ENCODE data around the gene LYAR. TPM values are rescaled to one million over a fixed set of nuclear protein-coding genes. Genes with fewer than 3 reads are reported as not detected.

The LYAR gene
- total RNA-seq, 1 experiment from 2014 or later, result 15.7 TPM

DNA sequence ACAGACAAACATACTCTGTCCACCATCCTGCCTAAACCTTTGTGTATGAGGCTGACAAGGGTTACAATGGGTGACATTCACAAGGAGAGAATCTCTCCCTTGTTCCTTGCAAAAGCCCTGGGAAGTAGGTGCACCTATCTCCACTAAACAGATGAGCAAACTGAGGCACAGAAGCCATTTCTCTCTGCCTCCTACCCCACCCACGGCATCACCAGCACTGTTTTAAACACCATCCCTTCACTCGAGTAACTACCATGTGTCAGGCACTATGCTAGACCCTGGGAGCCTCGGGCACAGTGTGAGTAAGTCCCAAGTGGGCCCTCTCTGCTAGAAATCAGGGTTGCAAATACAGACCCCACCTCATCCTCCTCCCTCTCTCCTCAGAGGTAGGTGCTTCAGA, 899 bp downstream of the LYAR start:
- Histone ChIP-seq H3K27ac (no peak overlapping the region), H3K36me3 (ENCODE audit: low read depth) (no peaks in the 10 kb centered on the region), H3K4me2 (peak overlapping the region; percentile 90), H3K9me3 (ENCODE audit: insufficient read depth, low read depth) (no peaks in the 10 kb centered on the region), H3K79me2 (ENCODE audit: low read depth) (peaks cover 65% of the 10 kb centered on the region), H4K20me1 (ENCODE audit: insufficient read depth) (no peaks in the 10 kb centered on the region), H3F3A (ENCODE audit: insufficient read depth, low read depth) (no peaks in the 10 kb centered on the region), H3K4me1 (replicated peaks; ENCODE audit: insufficient read depth) (peaks cover 12% of the 10 kb centered on the region), H2AFZ (peak overlapping the region; percentile 72; the same call in 1 of the 2 replicates), H3K27me3 (ENCODE audit: insufficient read depth, low read depth) (no peaks in the 10 kb centered on the region), H3K4me3 (peak overlapping the region; percentile 73), H3K9me2 (ENCODE audit: insufficient read depth) (no peaks in the 10 kb centered on the region)
- no TSS peak for BruUV-seq (replicated peaks)
- TF ChIP-seq EZH2 (IDR thresholded peaks at IDR 0.05; ENCODE audit: low read depth), result no peak
- TF ChIP-seq, protein P1, sequence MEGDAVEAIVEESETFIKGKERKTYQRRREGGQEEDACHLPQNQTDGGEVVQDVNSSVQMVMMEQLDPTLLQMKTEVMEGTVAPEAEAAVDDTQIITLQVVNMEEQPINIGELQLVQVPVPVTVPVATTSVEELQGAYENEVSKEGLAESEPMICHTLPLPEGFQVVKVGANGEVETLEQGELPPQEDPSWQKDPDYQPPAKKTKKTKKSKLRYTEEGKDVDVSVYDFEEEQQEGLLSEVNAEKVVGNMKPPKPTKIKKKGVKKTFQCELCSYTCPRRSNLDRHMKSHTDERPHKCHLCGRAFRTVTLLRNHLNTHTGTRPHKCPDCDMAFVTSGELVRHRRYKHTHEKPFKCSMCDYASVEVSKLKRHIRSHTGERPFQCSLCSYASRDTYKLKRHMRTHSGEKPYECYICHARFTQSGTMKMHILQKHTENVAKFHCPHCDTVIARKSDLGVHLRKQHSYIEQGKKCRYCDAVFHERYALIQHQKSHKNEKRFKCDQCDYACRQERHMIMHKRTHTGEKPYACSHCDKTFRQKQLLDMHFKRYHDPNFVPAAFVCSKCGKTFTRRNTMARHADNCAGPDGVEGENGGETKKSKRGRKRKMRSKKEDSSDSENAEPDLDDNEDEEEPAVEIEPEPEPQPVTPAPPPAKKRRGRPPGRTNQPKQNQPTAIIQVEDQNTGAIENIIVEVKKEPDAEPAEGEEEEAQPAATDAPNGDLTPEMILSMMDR (conservative IDR thresholded peaks at IDR 0.05), result no peak
- no peak for DNase-seq
- ChIA-PET CTCF (no interaction called here), POLR2A (ENCODE audit: unreplicated experiment) (no interaction called here)
- intact Hi-C loops (cut with micrococcal nuclease; ENCODE audit: unreplicated experiment), result no loop called here

- no peak overlapping the region for H3K4me3 ChIP-seq
- ChIA-PET POLR2A (ENCODE audit: unreplicated experiment) (no interaction called here), CTCF (no interaction called here)
- no peak overlapping the region for H3K27ac ChIP-seq
- TF ChIP-seq EZH2 (IDR thresholded peaks at IDR 0.05; ENCODE audit: low read depth), result no peak
- TF ChIP-seq, protein P1 (conservative IDR thresholded peaks at IDR 0.05), result no peak
- no TSS peak for BruUV-seq (replicated peaks)
- no peak overlapping the region; the same call in 1 of the 2 replicates for H3K4me2 ChIP-seq
- H3K27me3 ChIP-seq (ENCODE audit: insufficient read depth, low read depth), result no peaks in the 10 kb centered on the region
- no peak for DNase-seq
- H3K79me2 ChIP-seq (ENCODE audit: low read depth), result peaks cover 56% of the 10 kb centered on the region
- H3K9me2 ChIP-seq (ENCODE audit: insufficient read depth), result no peaks in the 10 kb centered on the region
- no peak overlapping the region for H2AFZ ChIP-seq
- no peaks in the 10 kb centered on the region for H4K20me1 ChIP-seq (ENCODE audit: insufficient read depth)
- H3K36me3 ChIP-seq (ENCODE audit: low read depth), result no peaks in the 10 kb centered on the region
- intact Hi-C loops (cut with micrococcal nuclease; ENCODE audit: unreplicated experiment), result no loop called here
- peaks cover 12% of the 10 kb centered on the region for H3K4me1 ChIP-seq (replicated peaks; ENCODE audit: insufficient read depth)
- H3K9me3 ChIP-seq (ENCODE audit: insufficient read depth, low read depth), result no peaks in the 10 kb centered on the region
- H3F3A ChIP-seq (ENCODE audit: insufficient read depth, low read depth), result no peaks in the 10 kb centered on the region
Observed at GRCh38 chr4:4288098-4288497, 1.9 kb downstream of the LYAR start.

DNA sequence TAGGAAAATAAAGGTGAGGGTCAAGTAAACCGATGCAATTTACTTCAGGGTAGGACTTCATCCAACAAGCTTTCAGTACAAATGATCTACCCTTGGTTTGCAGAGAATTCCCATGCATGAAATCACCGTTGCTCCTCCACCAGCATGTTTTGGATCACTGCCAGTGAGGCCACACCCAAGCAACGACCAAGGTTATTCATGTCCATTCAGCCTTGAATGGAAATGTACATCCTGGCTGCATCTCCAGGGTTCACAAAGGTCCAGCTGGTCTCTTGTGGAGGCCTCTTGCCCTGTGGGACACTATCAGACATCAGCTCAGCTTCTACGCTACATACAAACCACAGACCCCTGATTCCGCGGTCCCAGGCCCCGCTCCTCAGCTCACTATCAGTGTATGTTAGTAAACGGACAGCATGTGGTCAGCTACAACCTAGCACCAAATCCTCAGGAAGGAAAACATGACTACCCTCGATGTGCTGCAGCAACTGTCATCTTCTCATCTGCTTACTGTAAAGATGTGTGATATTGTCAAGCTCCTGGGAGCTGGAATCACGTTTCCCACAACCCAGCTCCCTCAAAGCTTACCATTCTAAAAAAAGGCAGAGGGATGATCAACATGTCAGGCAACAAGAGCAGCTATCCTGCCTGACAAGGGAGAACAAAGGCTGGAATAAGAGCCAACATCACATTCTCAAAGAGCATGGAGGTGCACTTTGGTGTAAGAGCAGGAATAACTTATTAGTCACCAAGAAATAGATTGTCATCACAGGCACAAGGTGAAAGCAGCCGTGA, 4.9 kb downstream of the LYAR start:
- H3K9me3 ChIP-seq (ENCODE audit: insufficient read depth, low read depth), result no peaks in the 10 kb centered on the region
- no peaks in the 10 kb centered on the region for H3K36me3 ChIP-seq (ENCODE audit: low read depth)
- intact Hi-C loops (cut with micrococcal nuclease; ENCODE audit: unreplicated experiment), result no loop called here
- H3K27me3 ChIP-seq (ENCODE audit: insufficient read depth, low read depth), result no peaks in the 10 kb centered on the region
- H3K4me3 ChIP-seq, result no peak overlapping the region
- H3K4me1 ChIP-seq (replicated peaks; ENCODE audit: insufficient read depth), result peaks cover 5% of the 10 kb centered on the region
- no peak overlapping the region for H2AFZ ChIP-seq
- no peaks in the 10 kb centered on the region for H3K9me2 ChIP-seq (ENCODE audit: insufficient read depth)
- H3F3A ChIP-seq (ENCODE audit: insufficient read depth, low read depth), result no peaks in the 10 kb centered on the region
- POLR2A ChIA-PET (ENCODE audit: unreplicated experiment), result interaction anchor here (0.6 kb wide), 1 partner anchor 1319 kb away, joined by 4 read pairs; no protein-coding TSS in a partner anchor
- TF ChIP-seq, protein P1 (conservative IDR thresholded peaks at IDR 0.05), result no peak
- no peak for TF ChIP-seq EZH2 (IDR thresholded peaks at IDR 0.05; ENCODE audit: low read depth)
- H3K27ac ChIP-seq, result no peak overlapping the region
- BruUV-seq (replicated peaks), result no TSS peak
- H3K4me2 ChIP-seq, result no peak overlapping the region
- H4K20me1 ChIP-seq (ENCODE audit: insufficient read depth), result no peaks in the 10 kb centered on the region; the same call in 1 of the 2 replicates
- DNase-seq, result peak in 1 of 2 experiments; percentile 24
- H3K79me2 ChIP-seq (ENCODE audit: low read depth), result peaks cover 27% of the 10 kb centered on the region
- CTCF ChIA-PET, result no interaction called here
